IPS DF 4.7 (cell line): ENCODE measurements around the gene RD3L.
"Not testable (repeated sequence)": the region's sequence is repeated elsewhere in the genome, so short reads cannot be mapped to it uniquely, and the experiment has no call there.

Experiments
- DNase-seq: peaks from one replicate; pipeline ENCODE4 v3.0.0-alpha.2; 2013; ENCODE audit warnings: low spot score; ENCODE audit errors: extremely low read depth

The RD3L gene

DNA sequence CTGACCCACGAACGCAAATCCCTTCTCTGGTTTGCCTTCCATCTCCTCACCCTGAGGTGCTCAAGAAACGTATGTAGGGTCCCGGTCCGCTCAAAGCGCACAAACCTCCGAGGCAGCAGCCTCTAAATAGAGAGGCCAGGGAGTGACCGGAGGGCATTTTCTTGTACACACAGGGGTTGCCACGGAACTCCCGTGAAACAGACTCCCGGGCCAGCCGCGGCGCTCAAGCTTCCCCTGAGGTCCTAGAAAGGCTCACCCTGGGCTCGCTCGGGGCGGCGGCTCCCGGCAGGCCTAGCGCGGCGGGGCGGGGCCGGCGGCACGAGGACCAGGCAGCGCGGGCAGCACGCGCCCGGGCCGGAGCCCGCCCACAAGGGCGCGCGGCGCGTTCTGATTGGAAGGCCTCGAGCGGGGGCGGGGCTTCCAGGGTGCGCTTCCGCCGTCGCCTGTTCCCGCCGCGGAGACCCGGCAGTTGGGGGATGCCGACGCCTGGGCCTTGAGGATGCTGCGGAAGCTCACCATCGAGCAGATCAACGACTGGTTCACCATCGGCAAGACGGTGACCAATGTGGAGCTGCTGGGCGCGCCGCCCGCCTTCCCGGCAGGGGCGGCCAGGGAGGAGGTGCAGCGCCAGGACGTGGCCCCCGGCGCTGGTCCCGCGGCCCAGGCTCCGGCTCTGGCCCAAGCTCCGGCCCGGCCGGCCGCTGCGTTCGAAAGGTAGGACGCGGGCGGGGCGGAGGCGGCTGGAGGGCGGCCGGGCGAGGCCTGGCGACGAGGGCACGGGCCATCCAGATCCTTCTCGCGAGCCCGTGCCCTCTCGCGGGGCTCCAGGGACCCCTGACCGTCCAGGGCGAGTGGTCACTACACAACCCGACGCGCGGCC lies 14.1 kb downstream of the RD3L start, which contains the start of gene TDRD9:
TSS of gene TDRD9 (plus strand) at position 446 of the 880 bp plus-strand sequence. CDS start at position 500, 54 bp downstream.
- DNase-seq: no peak

DNA sequence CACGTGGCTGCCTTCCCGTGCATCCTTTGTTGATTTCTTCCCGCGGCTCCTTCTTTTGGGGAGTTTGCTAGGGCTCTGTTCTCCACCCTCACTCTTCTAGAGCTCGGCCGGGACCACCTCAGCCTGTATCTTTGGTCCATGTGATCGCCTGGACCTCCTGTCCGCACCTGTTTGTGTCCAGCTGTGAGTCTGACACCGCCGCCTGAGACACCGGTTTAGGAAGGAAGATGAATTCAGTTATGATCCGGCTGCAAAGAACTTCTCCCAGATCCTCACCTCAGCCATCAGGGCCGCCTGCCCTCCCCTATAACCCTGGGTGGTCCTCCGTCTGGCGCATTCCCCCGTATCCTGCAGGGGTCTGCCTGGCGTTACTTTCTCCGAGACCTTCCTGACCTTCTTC lies 14.8 kb downstream of the RD3L start:
- no peak for DNase-seq

DNA sequence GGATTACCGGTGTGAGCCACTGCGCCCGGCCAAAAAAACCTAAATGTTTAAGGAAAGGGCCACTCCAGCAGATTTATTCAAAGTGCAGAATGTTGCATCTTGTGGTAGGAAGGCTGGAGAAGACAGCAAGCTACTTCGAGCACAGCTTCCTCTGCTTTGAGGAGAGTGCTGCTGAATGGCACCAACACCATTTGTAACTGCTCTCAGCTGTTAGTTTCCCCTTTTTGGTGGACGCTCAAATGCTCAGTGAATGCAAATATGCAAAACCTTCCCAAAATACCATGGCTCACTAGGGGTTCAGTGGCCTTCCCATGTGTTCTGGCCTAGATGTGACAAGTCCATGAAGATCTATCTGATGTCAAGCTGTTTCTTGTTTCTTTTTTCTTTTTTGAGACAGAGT lies 17.0 kb downstream of the RD3L start:
- DNase-seq: no peak

DNA sequence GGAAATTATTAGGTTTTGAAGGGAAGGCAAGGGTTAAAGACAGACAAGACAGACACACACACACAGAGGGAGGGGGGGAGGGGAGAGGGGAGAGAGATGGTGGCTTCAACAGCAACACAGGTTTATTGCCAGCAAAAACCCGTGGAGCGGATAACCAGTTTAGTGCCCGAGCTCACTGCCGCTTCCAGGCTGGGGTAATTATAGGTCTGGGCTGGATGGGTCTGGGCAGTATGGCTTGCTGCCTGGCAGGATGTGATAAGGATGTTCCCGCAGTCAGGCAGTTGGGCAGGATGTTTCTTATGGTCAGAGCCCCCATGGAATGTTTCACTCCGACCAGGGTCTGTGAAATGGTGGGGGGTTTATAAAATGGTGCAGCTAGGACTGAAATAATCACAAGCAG lies 18.5 kb downstream of the RD3L start:
- no peak for DNase-seq

DNA sequence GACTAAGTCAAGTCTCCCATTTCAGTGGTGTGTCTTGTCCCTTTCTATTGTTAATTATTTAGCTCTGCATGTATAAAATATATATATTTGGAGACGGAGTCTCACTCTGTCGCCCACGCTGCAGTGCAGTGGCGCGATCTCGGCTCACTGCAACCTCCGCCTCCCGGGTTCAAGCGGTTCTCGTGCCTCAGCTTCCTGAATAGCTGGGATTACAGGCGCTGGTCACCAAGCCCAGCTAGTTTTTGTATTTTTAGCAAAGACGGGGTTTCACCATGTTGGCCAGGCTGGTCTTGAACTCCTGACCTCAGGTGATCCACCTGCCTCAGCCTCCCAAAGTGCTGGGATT lies 20.5 kb downstream of the RD3L start:
- not testable (repeated sequence) for DNase-seq

DNA sequence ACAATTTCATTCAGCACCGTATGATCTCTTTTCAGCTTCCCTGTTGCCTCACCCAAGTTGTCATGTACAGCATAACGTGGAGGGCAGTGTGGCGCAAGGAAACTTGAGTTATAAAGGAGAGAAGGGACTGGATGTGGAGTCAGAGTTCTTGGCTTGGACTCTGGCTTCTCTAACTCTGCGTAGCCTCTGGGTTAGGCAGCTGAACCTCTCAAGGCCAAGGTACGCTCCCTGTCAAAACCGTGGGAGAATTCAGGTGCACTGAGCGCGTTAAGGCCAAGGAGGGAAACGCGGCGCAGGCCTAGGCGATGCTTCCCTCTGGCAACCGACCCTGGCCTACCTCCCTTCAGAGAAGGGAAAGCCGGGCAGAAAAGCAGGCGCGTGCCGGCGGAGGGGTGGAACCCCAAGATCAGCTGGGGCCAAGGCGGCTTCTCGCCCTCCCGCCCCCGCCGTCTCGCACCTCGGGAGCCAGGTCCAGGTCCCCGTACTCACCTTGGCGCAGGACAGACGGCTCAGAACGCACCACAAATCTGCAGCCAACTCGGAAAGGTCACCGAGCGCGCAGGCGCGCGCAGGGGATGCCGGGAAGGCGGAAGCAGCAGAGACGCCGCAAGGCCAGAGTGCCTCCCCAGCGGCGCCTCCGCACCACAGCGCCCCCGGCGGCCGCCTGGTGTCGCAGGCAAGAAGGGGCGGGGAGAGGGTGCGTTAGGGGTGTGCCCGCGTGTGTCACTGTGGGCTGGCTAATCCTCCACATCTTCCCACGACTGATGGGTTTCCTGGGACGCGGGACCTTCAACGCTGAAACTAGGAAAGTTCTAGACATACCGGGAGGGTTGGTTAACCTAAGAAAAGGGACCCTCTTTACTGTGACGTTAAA lies 21.1 kb downstream of the RD3L start:
- DNase-seq: no peak

DNA sequence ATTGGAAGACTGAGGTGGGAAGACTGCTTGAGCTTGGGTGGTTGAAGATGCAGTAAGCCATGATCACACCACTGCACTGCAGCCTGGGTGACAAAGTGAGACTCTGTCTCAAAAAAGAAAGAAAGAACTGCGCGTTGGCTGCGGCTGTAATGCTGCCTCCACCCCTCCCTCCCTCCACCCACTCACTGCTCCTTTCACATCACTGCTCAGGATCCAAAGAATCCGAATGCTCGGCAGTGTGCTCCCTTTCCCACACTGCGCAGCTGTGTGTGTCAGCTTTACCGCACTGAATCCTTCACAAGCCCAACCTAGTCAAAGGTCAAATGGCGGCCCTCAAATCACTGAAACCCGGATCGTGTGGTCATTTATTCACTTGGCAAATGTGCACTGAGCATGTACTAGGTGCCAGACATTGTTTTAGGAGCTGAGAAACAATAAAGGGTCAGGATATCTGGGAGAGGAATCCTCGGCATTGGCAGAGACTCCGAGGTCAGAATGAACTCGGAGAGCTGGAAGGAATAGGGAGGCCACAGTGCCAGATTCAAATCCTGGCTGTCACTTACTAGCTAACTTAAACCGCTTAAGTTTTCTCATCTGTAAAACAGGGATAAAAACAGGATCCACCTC lies 25.6 kb downstream of the RD3L start:
- no peak for DNase-seq

DNA sequence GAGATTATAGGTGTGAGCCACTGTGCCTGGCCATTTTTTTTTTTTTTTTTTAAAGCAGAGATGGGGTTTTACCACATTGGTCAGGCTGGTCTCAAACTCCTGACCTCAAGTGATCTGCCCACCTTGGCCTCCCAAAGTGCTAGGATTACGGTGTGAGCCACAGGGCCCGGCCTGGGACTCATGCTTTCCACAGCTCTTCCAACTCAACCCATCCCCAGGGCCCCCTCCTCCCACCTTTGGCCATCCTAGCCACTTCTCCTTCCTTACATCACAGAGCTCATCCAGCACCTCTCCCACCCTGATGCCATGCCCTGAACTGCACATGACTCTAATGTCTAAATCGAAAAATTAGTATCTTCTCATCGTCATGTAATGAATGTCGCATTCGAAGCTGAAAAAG lies 26.7 kb downstream of the RD3L start:
- DNase-seq: no peak

DNA sequence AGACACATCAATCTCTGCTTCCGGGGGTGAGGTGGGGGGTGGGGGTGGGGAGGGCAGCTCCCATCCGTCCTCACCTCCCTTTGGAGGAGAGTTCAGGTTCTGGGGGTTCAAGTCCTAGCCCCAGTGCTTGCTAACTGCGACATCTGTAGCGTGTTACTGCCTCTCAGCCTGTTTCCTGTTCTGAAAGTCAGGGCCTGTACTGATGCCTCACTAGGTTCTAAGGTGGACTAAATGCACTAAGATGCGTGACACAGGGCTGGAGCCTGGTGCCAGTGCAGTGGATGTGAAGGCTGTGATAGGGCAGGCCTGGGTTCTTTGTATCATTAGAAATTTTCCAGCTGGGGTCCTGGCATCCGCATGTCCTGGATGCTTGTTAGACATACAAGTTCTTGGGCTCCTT lies 31.3 kb downstream of the RD3L start:
- DNase-seq: no peak

DNA sequence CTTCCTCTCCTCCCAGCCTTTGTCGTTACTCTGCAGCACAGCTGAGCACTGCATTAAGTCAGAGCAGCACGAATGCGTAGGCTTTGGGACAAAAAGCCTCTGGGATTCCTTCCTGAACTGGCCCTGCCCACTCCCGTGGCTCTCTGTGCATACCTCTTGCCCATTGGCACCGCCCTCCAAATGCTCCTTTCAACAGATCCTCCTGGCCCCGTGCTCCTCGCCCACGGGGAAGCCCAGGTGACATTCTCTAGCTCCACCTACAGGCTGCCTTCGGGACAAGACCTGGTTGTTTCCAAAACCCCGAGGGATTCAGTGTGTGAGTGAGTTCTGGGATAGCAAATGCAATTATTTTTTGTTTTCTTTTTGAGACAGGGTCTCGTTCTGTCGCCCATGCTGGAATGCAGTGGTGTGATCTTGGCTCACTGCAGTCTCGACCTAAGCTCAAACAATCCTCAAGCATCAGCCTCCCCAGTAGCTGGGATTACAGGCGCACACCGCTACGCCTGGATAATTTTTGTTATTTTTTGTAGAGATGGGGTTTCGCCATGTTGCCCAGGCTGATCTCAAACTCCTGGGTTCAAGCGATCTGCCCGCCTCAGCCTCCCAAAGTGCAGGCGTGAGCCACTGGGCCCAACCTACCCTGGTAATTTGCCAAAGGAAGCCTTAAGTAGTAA lies 31.9 kb downstream of the RD3L start:
- peak; percentile 82 for DNase-seq

DNA sequence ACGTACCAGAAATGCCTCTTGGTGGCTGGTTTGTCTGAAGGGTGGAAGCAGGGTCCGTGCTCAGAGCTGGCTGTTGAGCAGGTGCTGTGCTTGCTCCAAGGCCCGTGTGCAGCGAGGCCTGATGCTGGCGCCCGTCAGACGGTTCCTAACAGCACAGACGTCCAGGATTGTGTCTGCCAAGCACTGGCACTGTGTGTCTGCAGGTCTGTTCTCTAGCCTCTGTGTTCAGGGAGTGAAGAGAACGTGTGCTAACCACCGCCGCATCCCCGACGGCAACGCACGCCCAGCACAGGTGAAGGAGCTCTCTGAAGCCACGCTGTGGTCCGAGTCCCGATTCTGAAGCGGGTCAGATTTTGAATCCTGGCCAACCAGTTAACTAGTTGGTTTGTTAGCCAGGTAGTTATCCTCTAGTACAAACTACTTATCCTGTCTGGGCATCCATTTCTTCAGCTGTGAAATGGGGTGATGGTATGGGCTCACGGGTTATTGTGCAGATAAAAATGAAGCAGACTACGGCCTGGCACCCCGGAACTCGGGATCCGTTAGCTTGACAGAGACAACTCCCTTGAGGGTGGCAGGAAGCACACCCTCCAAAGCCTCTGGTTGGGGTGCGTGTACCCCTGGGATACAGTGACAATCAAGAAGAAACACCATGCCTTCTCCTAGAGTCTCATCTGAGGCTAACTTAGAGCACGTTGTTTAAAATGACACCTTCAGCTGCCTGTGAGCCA lies 32.6 kb downstream of the RD3L start:
- DNase-seq: no peak

DNA sequence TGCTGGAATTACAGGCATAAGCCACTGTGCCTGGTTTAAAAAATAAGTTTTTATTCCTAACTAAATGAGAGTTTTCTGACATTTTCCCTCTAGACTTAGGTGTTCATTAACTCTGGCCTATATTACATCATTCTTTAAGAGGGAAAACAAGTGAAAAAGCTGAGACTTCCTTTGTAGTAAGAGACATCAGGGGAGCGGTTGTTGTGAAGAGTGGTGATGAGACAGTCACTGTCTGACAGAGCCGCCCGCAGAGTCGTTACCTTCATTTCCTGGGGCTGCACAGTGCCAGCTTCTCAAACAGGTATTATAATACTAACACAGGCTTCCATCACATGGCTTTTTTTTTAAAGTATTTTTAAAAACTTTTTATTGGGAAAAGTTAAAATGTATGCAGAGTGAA lies 33.7 kb downstream of the RD3L start:
- no peak for DNase-seq

DNA sequence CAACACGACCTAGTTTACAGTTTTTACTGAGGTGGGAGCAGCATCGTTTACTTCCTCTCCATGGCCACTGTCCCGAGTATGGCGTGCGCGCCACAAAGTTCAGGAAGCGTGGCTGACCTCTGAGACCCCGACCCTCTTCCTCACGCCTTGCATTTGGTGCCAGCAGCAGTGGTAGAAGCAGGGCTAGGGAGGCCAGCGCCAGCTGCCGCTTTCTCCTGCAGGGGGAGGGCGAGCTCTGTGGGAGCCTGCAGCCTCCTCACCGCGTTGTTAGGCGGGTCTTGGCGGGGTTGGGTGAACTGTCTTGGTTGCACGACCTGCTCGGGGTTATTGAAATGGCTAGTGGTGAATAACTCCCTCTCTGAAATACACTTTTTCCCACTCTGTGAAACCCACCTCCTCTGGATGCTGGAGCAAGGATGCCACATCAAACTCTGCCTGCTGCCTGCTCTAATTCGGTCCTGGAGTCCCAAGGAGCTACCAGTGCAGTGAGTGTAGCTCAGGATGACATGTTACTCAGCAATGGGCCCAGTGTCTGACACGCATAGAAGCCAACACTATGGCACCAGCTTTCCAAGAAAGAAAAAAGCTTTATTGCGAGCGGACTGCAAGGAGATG lies 36.4 kb downstream of the RD3L start:
- DNase-seq: no peak

DNA sequence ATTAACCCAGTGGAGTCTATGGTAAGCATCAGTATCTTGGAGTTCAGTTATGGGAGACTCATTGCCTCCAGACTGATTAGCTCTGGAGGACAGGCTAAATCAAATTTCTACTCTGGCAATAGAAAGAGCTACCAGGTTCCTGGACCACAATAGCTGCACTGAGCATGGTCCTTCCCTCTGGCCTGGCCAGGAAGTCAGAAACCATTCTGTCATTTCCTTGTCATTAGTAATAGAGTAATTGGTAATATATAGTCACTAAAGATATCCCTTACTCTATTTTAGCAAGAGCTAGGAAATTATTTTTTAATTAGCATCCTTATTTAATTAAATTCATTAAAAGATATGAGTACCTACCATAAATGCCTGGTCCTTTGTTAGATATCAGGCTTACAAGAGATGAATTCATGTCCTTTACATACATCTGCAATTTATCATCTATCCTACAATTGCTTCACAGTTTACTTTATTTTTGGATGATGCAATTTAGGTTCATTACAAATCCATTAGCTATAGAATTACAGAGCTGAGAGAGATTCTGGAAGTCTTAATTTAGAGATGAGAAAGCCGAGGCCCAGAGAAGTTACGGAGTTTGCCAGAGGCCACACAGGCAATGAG lies 37.7 kb downstream of the RD3L start:
- no peak for DNase-seq

DNA sequence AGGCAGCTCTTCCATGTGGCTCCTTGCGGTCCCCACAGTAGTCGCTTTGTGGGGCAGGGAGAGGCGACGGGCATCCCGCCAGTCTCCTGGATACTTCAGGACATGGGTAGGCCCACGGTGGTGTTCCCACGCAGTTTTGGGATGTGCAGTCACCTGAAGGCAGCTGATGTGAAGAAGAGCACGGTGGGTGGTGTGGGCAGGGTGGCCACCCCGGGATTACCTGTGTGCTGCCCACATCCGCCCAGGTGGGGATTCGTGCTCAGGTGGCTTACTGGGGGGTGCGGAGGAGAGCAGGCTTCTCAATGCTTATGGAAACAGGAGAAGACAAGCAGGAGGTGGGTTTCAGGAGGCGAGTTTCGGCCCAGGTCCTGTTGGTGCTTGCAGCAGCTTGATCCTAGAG lies 42.5 kb downstream of the RD3L start:
- DNase-seq: no peak

DNA sequence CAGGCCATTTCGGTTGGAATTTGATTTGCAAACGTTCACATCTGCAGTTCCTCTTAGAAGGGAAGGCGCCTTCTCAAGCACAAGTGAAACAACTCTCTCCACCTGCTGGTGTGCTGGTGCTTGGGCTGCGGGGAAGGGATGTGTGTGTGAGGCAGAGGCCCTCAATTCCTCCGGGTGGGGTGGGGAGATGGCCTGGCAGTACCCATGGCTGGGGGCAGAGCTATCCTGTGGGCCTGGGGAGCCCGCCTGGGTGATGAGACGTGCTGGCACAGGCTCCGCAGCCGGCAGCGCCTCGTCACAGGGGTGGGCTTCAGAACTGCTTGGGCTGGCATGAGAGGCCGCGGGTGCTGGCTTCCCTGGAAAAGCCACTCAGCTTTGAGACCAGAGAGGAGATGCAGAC lies 43.0 kb downstream of the RD3L start:
- no peak for DNase-seq

DNA sequence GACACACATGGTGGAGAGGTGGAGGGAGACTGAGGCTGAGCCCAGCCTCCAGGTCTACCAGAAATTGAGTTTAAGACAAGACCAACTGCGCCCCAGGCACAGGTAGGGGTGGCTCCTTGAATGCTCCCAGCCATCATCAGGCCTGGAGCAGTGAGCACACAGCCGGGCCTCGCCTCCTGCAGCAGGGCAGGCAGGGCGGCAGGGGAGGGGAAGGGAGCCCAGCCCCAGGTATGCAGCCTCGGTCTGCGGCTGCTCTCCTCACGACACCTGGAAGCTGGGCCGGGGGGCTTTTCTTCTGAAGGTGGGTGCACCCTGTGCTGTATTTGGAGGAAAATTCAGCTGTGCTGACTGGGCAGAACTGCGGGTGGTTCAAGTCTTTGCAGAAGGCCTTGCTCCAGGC lies 43.6 kb downstream of the RD3L start:
- no peak for DNase-seq

DNA sequence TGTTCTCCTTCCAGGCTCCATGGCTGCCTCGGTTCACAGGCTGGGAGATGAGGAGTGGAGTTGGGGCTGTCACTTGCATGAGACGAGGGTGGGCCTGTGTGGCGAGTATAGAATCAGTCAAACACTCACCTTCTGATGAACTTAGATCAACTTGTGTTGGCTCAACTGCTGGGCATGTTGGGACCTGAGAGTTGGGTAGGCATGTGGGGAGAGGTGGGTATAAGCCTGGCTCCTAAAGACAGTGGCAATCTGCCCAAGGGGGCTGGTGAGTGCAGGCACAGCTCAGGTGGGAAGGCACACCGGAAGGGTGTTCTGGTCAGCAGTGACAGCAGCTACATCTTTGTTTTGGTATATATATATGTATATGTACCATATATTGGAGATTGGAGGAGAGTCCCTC lies 44.1 kb downstream of the RD3L start:
- DNase-seq: no peak

DNA sequence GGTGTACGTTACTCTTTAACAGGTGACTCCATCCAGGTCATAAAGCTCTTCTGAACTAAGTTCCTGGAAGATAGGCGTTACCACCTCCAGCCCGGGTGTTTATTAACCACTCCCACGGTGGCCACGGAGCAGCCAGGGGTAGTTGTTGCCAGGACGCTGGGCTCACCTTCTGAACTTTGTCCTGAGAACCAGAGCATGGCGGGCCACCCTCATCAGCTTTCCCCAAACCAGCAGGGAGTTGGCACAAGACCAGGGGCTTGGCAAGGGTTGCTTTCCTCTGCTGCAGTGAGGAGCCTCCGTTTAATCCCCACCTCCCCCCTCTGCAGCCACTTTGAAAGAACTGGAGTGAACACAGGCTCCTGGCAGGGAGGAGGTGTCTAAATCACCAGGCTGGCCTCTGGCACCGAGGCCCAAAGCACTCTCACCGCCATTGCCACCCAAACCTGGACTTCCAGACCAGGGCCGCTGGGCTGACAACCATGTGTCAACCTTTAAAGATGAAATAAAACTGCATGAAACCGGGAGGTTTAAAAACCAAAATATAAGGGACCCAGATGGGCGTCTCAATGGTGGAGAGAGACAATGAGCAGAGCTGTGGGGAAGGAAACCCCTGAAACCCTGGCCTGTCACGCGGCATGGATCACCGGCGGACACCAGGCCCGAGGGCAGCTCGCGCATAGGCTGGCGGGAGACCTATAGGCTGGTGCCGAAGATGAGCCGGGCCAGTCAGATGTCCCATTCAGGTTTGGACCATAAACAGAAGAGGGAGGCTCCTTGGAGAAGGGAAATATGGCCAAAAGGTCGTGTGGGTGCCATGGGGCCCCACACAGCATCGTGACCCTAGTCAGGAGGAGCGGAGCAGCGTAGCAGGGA lies 45.0 kb downstream of the RD3L start:
- DNase-seq: no peak
